GM21723 (cell line): Measurements from ENCODE around the gene BET1L.

ENCODE experiments used
- ATAC-seq: cut with Tn5 transposase; IDR thresholded peaks from one replicate; pipeline ENCODE4 v1.9.1; 2021; ENCODE audit warnings: mild to moderate bottlenecking, moderate library complexity; ENCODE audit not compliant: unreplicated experiment

Gene BET1L

DNA sequence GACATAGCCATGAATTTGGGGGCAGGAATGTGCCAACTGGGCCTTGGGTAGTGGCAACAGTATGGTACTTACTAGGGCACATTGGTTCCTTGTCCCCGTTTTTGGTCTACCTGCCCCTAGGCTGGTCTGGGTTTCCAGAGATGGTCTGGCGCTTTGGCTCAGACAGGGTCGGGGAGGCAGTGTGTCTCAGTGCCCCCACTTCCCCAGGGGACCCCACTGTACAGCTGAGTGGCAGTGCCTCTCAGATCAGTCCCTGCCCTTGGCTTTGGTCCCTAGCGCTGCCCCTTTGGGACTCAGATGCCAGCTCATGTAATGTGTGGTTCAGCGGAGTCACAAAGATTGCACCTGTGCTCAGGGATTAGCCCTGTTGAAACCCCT is 3.6 kb upstream of the BET1L start:
- no peak for ATAC-seq

DNA sequence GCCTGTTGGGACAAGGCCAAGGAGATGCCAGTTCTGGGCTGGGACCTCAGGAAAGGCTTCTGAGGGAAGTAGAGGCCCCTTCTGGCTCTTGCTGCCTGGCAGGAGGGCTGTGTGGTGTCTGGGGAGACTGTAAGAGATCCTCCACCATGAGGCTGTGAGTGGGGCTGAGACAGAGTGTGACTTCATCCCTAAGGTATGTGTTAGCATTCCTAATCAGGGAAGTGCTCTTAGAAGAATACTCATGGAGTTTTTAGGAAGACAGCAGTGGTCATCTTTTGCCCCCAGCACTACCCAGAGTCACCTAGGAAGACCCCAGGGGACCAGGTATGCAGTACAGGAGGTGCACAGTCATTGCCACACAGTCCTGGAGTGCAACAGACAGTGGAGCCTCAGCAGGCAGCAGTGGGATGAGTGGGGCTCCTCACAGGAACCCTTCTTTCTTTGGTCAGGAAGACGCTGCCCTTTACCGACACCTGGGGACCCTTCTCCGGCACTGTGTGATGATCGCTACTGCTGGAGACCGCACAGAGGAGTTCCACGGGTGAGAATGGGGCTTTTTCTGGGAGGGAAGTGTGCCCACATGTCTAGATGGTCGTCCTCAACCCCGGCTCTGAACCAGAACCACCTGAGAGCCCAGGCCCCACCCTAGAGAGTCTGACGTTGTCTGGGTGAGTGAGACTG is 3.1 kb upstream of the BET1L start:
- ATAC-seq: no peak

GRCh38 chr11:209275-210121 is 2.3 kb upstream of the BET1L start:
- ATAC-seq: no peak

DNA sequence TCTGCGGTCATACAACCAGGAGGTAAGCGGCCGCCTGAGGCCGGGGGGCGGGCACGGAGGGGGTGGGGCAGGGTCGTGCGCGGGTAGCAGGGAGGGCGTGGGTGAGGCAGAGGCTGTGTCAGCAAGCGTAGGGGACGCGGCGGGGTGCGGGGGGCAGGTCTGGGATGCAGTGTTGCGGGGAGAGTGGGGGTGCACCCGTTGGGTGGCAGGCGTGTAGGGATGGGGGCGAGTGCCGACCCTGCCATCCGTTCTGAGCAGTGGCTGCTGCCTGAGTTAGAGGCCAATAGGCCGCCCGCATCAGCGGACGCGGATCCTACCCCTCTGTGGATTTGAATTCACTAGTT is 1.7 kb upstream of the BET1L start:
- no peak for ATAC-seq

- peak; percentile 47 for ATAC-seq
Observed at GRCh38 chr11:208181-208916, 1.1 kb upstream of the BET1L start.

GRCh38 chr11:207863-208180 is 623 bp upstream of the BET1L start:
- no peak for ATAC-seq

- peak; percentile 24 for ATAC-seq
Observed at GRCh38 chr11:206526-207207, 532 bp downstream of the BET1L start.

DNA sequence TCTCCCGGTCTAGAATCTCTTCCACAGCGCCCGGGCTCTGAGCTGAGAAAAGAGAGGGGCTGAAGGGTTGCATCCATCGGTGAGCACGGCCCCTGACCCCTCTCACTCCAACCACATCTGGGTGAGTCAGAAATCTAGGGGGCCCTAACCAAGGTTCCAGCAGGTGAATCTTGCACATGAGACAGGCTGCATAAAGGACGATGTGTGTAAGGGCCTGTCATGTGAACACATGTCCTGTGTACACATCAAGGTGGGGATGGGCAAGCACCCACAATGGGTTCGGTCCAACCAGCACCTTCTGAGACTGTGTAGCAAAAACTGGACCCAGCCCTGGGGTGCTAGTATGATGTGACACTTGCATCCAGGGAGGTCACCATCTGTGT is 1.2 kb downstream of the BET1L start:
- ATAC-seq: no peak

DNA sequence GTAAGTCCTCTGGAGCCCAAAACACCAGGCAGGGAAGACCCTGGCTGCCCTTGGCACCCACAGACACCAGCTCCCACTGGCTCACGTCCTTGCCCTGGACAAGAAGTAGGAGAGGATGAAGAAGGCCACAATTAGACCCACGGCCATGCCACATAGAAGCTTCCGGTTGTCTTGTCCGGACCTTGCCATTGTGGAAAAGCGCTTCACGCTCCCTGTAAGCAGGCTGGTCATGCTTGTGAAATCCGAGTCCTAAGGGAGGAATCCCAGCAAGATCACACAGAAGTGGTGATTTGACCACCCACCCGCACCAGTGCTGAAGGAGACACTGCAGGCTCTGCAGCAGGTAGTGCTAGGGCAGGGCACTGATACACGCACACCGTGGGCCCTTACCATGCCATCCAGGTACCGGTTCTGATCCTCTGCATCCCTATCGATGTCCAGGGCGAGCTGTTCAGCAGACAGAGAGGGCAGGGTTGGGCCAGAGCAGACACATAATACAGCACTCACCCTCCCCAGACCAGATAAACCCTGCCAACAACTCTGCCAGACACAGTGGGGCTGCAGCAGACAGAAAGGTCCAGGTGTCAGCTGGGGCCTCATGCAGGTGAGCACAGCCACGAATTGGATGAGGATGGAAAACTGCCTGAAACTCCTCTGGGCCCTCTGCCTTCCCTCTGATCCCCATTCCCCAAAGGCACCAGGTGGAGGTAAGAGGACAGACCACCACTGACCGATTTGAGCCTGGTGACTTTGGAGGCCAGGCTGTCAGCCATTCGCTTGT is 1.8 kb downstream of the BET1L start:
- no peak for ATAC-seq

DNA sequence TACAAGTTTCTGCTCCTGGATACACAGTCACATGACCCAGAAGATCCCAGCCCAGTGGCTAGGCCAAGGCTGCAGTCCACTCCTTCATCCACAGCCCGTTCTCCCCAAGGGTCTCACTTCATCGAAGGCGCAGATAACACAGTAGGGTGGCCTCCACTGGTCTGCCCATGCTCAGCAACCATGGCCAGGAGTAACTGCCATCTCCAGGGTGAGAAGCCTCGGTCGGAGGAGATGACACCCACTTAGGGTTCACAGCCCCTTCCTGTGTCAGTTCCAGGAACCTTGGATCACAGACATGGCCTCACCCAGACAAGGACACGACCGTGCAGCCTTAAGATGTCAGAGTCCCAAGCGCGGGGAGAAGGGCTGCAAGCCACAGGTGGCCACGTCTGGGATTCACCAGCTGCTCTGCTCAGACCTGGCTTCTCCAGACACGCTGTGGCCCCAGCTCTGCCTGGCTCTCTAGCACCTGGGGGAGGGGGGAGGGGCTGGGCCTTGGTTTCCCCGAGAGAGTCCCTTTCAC is 2.6 kb downstream of the BET1L start:
- no peak for ATAC-seq

GRCh38 chr11:203945-204586 is 3.1 kb downstream of the BET1L start:
- no peak for ATAC-seq

- no peak for ATAC-seq
Observed at GRCh38 chr11:203056-203944, 3.9 kb downstream of the BET1L start.

DNA sequence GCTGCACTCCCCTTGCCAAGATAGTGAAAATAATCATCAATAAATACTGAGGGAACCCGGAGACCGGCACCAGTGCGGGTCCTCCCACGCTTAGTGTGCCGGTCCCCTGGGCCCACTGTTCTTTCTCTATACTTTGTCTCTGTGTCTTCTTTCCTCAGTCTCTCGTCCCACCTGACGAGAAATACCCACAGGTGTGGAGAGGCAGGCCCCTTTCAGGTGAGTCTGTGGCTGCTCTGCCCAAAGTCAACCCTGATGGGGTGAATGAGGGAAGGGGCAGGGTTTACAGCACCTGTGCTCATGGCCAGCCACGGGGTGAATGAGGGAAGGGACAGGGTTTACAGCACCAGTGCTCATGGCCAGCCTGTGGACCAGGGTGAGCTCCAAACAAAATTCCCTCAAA is 4.7 kb downstream of the BET1L start:
- no peak for ATAC-seq

- no peak for ATAC-seq
Observed at GRCh38 chr11:201966-202365, 5.2 kb downstream of the BET1L start.

DNA sequence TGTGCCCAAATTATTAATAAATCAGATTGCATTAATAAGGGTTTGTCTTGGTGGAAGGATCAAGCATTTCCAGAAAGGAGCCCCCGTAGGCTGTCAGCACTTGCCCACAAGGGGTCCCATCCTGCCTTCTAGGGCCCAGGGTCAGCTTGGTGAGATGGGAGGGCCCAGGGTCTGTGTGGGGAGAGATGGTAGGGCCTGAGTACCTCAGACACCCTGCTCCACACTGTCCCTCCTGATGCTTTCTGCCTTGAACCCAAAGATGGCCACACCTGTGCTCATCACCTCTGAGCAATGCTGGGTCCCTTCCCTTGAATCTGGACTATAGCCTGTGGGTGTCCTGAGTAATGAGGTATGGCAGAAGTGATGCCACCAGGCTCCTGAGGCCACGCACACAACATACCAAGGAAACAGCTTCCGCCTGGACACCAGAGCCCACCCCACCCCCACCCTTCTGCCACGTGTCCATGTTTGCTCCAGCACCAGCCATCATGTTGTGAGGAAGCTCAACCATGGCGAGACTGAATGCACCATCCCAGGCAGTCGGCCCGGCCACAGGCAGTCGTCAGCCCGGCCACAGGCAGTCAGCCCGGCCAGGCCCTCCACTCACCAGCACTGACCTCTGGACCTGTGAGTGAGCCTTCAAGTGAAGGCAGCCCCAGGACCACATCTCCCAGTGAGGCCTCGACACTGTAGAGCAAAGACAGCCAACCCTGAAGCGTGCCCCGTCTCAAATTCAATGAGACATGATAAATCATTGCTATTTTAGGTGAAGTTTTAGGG is 6.8 kb downstream of the BET1L start:
- ATAC-seq: no peak

DNA sequence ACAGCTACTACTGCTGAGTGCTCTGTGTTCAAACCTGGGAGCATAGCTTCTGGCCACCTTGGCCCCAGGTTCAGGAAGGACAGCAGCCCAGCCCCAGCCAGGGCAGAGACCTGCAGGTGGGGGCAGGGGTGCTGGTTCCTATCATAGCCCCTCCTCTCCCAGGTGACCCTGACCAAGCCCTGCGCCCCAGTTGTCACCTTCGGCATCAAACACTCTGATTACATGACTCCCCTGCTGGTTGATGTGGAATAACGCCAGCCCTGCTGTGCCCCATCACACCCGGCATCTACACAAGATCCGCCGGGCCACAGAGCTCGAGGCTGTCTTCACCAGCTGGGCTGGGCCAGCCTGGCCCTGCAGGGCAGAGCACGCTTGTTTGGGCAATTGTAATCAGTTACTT is 7.4 kb downstream of the BET1L start:
- ATAC-seq: no peak

GRCh38 chr11:199004-199581 is 8.1 kb downstream of the BET1L start:
- ATAC-seq: no peak

DNA sequence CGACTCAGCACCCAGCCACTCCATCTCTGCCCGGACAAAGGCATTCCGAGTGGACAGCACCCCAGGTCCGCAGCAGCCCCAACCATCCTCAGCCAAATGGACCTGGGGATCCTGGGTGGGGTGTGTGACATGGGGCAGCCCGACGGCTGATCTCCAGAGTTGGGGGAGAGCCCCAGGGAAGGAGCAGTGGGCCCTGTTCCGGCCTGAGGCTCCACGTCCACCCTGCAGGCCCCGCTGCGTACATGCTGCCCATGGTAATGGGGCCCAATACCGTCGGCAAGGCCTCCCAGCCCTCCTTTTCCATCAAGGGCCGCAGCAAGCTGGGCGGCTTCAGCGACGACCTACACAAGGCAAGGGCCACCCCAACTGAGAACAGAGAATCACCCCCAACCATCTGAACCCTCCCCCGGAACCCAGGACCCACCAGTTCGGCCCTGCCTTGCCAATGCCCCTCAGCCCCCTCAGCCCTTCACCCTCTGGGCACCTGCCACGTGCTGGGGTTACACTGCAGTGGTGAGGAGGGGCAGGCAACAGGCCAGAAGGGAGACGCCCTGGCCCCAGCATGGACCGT is 8.9 kb downstream of the BET1L start:
- no peak for ATAC-seq
